AG20443 (cell line): ENCODE data around the gene GAL3ST2.
"Not testable (repeated sequence)": the region's sequence is repeated elsewhere in the genome, so short reads cannot be mapped to it uniquely, and the experiment has no call there.

ENCODE experiments used
- DNase-seq: peaks from one replicate; pipeline ENCODE4 v3.0.0; 2012; ENCODE audit warnings: low spot score, mixed read lengths

Gene GAL3ST2

DNA sequence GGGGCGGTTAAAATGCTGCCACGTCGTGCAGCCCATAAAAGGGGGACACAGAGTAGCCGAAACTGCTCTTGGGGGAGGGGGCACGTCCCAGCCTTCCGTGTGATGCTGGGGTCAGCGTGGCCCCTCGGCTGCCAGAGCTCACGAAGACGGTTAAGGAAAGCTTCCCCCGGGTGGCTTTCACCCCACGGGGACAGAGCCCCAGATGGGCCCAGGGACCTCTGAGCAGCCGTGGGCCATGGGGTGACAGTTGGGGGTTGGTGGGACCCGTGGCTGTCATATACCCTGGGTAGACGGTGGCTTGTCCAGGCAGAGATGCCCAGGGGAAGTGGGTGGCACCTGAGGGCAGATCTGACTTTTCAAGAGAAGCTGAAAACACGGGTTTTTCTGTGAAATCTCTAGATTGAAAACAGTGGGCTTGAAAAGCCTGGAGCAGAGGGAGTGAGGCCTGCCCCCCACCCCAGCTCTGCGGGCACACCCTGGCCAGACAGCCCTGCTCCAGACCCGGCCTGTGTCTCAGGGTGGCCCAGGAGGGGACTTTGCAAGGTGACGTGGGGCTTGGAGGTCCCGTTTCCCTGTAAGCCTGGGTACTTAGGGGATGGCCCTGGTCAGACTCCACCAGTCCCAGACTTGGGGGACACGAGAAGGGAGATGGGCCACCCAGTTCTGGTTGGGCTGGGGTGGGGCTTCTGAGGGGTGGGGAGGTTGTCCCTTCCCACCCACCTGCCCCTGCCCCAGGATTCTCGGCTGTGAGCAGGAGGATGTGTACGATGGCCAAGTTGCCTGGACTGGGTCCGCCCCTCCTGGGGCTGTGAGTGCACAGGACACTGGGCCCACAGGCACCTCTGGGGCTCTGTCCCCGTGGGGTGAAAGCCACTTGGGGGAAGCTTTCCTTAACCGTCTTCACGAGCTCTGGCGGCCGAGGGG lies 33.0 kb downstream of the GAL3ST2 start:
- DNase-seq, result peak; percentile 9

DNA sequence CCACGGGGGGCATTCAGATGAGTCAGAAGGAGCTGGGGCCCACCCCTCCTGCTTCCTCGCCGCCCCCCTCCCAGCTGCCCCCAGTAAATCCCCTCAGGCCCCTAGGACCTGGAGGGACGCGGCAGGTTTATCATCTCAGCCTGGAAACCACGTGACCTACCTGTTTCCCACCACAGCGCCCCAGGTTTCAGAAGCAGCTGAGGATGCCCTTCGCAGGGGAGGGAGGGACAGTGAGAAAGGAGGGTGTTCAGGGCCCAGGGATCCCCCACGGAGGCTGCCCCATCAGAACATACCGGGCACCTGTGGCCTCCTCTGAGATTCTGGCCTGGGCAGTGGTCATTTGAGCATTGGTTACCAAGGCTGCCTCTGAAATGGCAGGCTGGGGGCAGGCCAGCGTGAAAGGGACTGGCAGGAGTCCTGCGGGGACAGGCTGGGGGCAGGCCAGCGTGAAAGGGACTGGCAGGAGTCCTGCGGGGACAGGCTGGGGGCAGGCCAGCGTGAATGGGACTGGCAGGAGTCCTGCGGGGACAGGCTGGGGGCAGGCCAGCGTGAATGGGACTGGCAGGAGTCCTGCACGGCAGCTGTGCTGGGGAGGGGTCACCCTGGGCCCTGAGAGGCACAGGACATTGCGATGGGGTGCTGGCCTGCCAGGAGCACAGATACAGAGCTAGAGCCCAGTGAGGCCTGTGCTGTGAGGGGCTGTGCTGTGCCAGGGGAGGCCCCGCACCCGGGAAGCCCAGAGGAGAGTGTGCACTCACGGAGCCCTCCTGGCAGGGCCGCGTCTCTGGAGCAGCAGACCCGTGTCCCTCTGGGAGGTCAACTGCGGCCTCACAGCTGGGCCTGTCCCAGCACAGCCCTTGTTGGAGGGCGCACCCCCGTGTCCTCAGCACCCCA lies 33.9 kb downstream of the GAL3ST2 start:
- DNase-seq, result peak; percentile 14

DNA sequence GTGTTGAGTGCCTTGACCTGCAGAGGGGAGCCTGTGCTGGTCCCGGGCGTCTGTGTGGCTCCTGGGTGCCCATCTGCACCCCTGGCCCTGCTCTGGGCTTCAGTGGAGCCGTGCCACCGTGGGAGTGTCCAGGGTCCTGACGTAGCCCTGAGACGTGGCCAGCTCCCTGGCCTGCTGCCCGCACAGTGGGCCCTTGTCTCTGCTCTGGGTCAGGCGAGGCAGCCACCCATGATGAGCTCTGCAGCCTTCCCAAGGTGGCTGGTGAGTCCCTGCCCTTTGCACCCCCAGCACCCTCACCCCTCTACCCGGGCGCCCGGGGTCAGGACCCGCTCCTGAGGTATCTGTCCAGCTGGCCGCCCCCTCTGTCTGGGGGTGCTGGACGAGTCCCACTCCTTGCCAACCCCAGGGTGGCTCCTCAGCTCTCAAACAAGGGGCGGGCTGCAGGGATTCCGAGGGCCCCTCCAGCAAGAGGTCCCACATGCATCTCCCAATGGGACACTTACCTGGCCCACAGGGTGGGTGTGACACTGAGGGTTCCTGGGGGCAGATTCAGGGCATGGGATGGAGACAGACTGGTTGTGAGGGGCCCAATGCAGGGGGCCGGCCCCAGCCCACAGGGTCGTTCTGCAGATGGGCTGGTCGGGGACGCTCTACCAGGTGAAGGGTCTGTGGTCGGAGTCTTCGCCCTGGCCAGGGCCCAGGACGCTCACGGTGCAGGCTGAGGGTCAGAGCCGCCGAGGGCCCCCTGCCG lies 34.8 kb downstream of the GAL3ST2 start:
- peak; percentile 26 for DNase-seq

DNA sequence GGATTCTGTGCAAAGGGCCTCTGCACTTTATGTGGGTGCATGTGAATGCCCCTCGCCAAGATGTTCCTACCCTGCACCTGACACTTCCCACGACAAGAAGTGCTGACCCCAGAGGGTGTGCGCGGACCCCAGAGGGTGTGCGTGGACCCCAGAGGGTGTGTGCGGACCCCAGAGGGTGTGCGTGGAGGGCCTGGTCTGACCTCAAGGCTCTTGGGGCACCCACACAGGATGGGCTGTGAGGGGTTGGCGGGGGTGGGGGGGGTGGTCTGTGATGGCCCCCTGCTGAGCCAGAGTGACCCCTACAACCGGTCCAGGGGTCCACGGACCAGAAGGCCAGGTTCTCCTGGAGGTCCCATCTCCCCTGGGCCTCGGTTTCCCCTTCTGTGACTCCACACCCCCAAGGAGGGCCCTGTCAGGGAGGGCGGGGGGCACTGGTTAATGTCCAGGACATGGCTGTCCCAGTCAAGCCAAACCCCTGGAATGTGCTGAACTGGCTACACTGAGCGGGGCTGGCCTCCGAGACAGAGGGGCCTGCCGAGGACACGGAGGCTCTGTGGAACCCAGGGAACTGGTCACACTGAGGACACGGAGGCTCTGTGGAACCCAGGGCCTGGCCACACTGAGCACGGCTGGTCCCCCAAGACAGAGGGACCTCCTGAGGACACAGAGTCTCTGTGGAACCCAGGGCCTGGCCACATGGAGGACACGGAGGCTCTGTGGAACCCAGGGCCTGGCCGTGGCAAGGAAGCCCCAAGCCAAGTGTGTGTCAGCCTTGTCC lies 35.5 kb downstream of the GAL3ST2 start:
- no peak for DNase-seq

DNA sequence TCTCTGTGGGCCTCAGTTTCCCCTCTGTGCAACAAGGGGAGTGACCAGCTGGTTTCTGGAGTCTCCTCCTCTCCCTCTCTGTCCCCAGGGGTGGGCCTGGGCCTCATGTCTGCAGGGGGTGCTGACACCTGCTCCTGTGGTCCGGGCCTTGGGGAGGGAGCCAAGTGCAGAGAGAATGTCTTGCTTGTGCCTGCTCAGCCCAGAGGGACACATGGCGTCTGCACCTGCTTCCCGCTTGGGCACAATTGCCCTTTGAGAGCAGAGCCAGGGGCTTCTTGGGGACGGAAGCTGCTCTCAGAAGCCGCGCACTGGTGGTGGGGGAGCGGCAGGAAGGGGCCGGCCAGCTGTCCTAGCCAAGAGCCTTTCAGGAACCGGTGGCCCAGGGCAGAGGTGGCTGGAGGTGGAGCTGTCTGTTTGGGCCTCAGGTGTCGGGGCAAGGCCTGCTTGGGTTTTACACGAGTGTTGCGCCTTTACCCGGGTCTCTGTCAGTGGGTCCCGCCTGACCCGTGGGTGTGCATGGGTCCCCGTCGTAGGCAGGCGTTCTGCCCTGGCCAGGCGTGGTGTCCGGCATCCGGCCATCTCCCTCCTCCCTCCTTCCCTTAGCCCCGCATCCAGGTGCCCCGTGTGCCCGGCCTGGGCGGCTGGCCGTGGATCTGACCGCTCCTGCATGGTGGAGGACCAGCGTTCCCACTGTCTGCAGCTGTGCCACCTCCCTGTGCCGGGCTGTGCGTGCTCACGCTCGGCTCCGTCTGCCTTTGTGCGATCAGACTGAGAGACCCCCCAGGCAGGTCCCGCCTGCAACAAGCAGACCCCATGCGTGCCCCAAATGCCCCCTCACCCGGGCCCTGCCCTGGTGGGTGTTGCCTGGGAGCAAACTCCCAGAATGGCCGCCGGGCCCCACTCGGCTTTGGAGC lies 36.4 kb downstream of the GAL3ST2 start:
- no peak for DNase-seq

DNA sequence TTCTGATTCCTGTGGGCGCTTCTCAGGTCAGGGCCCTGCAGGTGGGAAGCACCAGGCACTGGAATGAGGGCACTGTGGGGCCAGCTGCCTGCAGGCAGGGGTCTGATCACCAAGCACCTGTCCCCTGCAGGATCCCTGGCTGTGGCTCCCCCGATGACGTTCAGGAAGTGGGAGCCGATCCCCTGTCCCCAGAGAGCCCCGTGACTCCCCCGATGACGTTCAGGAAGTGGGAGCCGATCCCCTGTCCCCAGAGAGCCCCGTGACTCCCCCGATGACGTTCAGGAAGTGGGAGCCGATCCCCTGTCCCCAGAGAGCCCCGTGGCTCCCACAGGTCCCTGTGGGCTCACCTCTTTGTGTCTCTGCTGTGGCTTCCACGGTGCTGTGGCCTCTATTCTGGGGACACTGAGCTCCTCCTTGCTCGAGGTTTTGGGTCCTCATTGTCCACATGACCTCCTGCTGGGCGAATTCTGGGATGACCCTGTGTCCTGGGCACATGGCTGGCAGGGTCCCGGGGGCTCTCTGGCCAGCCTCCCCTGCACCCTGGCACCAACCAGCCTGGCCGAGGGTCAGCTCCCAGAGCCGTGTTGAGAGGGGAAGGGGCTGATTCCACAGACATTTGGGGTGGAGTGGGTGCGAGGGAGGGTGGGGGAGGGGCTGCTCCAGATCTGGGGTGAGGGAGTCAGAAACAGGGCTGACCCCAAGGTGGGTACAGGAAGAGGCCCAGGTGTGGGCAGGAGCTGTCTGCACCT lies 37.2 kb downstream of the GAL3ST2 start:
- DNase-seq, result no peak

DNA sequence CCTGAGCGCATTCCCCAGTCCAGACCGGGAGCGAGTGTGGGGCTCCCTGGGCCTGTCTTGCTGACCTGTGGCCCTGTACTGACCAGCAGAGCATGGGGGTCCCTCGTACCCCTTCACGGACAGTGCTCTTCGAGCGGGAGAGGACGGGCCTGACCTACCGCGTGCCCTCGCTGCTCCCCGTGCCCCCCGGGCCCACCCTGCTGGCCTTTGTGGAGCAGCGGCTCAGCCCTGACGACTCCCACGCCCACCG lies 37.7 kb downstream of the GAL3ST2 start:
- DNase-seq, result no peak

DNA sequence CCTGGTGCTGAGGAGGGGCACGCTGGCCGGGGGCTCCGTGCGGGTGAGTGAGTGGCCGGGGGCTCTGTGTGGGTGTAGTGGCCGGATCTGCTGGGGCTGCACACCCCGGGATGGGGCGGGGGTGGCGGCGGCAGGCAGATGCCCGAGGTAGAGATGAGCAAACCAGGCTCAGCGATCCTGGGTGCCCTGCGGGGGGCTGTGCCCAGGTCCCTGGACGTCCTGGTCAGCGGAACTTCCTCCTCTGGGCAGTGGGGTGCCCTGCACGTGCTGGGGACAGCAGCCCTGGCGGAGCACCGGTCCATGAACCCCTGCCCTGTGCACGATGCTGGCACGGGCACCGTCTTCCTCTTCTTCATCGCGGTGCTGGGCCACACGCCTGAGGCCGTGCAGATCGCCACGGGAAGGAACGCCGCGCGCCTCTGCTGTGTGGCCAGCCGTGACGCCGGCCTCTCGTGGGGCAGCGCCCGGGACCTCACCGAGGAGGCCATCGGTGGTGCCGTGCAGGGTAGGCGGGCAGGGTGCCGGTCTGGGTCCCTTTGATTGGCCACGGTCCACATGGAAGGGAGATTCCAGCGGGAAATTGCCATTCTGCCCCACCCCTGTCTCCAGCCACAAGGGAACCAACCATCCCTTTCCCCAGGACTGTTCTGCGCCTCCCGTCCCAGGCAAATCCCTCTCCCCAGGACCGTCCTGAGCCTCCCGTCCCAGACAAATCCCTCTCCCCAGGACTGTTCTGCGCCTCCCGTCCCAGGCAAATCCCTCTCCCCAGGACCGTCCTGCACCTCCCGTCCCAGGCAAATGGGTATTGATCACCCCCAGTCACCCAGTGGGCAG lies 38.2 kb downstream of the GAL3ST2 start:
- no peak for DNase-seq

DNA sequence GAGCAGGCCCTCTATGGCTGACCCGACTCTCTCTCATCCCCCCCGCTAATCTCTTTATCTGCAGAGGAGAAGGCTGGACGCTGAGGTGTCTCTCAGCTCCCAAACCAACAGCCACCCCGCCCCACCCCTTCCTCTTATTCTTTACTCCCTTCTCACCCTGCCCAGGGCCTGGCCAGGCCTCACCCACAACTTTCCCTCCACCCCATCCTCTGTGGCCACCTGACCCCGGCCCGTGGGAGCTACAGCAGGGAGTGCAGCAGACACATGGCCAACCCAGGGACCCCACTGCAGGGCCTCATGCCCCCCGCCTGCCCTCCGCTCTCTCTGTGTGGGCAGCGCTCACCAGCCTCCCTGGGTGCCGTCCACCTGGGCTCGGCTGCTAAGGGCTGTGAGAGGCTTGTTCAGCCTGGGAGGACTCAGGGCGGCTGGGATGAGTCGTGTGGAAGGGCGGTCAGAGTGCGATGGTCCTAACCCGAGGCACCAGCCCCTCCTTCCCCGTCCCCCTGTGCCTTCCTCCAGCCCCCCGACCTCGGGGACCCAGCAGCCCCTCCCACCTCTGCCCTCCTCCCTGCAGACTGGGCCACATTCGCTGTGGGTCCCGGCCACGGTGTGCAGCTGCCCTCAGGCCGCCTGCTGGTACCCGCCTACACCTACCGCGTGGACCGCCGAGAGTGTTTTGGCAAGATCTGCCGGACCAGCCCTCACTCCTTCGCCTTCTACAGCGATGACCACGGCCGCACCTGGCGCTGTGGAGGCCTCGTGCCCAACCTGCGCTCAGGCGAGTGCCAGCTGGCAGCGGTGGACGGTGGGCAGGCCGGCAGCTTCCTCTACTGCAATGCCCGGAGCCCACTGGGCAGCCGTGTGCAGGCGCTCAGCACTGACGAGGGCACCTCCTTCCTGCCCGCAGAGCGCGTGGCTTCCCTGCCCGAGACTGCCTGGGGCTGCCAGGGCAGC lies 39.1 kb downstream of the GAL3ST2 start:
- no peak for DNase-seq

DNA sequence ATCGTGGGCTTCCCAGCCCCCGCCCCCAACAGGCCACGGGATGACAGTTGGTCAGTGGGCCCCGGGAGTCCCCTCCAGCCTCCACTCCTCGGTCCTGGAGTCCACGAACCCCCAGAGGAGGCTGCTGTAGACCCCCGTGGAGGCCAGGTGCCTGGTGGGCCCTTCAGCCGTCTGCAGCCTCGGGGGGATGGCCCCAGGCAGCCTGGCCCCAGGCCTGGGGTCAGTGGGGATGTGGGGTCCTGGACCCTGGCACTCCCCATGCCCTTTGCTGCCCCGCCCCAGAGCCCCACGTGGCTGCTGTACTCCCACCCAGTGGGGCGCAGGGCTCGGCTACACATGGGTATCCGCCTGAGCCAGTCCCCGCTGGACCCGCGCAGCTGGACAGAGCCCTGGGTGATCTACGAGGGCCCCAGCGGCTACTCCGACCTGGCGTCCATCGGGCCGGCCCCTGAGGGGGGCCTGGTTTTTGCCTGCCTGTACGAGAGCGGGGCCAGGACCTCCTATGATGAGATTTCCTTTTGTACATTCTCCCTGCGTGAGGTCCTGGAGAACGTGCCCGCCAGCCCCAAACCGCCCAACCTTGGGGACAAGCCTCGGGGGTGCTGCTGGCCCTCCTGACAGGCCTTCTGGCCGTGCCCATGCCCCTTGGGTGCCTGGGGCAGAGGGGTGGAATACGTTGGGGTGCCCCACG lies 40.0 kb downstream of the GAL3ST2 start:
- DNase-seq, result no peak

DNA sequence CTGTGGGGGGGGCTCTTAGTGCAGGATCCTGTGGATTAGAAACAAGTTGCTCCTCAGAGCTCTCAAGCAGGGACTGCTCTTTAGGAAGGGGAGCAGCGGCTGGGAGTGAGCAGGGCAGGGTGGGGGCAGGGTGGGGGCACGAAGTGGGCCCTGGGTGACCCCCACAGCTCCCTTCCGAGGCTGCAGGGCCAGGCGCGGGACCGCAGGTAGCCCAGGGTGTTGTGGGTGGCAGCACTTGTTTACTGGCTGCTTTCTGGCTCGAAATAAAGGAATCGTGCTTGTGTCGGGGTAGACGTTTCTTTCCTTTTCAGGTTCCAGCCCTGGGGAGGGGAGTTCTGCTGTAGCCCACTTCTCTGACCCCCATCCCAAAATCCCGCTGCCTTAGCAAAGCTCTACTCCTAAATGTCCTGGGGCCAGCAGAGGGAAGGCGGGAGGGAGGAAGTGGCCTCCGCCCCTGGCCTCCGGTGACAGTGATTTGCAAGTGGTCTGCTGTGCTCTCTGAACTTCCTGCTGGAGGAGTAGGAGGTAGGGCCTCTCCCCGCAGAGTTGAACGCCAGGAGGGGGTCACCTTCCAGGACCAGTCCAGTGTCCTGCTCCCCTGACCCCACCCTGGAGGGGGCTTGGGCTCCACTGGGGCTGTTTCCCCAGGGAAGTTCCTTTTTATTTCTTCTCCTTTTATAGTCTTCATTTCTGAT lies 40.7 kb downstream of the GAL3ST2 start:
- no peak for DNase-seq

DNA sequence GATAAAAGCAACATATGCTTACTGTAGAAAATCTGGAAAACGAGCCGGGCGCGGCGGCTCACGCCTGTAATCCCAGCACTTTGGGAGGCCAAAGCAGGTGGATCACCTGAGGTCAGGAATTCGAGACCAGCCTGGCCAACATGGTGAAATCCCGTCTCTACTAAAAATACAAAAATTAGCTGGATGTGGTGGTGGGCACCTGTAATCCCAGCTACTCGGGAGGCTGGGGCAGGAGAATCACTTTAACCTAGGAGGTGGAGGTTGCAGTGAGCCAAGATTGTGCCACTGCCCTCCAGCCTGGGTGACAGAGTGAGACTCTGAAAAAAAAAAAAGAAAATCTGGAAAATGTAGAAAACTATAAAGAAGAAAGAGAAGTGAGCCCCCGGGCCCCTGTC lies 41.2 kb downstream of the GAL3ST2 start:
- not testable (repeated sequence) for DNase-seq

DNA sequence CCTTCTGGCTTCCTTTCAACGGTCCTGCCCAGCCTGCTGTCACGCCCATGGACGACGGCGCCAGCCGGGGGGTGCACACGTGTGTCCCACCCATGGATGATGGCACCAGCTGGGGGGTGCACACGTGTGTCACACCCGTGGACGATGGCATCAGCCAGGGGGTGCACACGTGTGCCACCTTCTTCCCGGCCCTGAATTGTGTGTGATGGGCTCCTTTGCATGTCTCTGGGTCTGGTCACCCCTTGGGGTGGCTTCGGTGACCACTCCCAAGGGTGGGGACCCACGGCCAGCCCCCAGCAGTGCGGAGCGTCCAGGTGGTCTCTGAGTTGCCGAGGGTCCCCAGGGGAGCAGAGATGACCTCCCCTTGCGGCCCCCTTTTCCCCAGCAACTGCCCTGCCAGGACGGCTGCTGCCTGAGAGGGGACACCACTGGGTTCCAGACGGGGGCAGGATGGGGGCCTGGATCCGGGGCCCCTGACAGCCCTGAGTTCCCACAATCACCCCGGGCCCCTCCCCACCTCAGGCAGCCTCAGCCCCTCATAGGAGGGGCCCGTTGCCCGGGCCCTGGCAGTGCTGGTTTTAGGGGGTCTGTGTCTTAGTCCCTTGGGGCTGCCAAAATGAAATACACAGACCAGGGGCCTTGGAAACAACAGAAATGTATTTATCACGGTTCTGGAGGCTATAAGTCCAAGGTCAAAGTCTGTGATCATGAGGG lies 41.8 kb downstream of the GAL3ST2 start:
- DNase-seq, result no peak

DNA sequence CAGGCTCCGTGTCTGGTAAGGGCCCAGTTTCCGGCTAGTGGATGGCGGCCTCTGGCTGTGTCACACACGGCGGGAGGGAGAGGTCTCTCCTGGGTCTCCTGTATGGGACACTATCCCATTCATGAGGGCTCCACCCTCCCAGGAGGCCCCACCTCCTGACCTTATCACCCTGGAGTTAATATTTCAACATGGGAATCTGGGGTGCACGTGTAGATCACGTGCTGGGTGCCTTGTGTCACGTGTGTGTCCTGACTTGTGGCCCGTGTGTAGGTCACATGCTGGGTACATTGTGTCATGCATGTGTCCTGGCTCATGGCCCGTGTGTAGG lies 42.3 kb downstream of the GAL3ST2 start:
- no peak for DNase-seq

DNA sequence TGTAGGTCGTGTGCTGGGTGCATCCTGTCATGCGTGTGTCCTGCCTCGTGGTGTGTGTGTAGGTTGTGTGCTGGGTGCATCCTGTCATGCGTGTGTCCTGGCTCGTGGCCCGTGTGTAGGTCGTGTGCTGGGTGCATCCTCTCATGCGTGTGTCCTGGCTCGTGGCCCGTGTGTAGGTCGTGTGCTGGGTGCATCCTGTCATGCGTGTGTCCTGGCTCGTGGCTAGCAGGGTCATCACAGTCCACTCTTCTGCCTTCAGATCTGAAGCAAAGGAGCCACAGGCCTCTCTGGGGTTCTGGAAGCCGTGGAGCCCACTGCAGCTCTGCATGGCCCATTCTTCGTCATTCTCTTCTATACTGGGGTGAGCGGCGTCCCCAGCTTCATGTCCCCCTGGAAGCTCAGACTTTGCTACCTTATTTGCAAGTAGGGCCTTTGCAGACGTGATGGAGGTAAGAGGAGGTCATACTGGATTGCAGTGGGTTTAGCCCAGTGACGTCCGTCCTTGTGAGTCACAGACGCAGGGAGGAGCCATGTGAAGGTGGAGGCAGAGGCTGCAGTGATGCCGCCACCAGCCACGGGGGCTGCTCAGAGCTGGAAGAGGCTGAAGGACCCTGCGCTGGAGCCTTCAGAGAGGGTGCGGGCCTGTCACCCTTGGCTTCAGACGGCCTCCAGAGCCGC lies 43.5 kb downstream of the GAL3ST2 start:
- DNase-seq, result not testable (repeated sequence)
